NOMO-1 treated with DMSO at 0.1 percent for 48 hours (cell line): ENCODE data around the gene ZBTB34.

ENCODE experiments used
- DNase-seq: peaks from one replicate; lab custom pipeline; 2025; ENCODE audit not compliant: unreplicated experiment; lab: John Stamatoyannopoulos, UW

The ZBTB34 gene

GRCh38 chr9:126875756-126876510 is 15.5 kb downstream of the ZBTB34 start:
- no peak for DNase-seq

GRCh38 chr9:126876531-126876930 is 16.1 kb downstream of the ZBTB34 start:
- DNase-seq: no peak

- DNase-seq: no peak
These were observed 17.0 kb downstream of the ZBTB34 start for GRCh38 chr9:126877418-126877817.

DNA sequence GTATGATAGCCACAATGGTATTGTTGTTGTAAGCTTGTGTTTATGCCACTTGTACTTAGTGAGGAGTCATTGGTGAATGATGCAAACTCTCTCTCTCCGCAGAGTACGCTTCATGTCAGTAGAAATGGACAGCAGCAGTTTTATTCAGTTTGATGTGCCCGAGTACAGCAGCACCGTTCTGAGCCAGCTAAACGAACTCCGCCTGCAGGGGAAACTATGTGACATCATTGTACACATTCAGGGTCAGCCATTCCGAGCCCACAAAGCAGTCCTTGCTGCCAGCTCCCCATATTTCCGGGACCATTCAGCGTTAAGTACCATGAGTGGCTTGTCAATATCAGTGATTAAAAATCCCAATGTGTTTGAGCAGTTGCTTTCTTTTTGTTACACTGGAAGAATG is 18.8 kb downstream of the ZBTB34 start:
- DNase-seq: no peak

GRCh38 chr9:126880226-126880946 is 19.9 kb downstream of the ZBTB34 start:
- DNase-seq: no peak

- no peak for DNase-seq
These were observed 20.5 kb downstream of the ZBTB34 start for GRCh38 chr9:126880947-126881332.

DNA sequence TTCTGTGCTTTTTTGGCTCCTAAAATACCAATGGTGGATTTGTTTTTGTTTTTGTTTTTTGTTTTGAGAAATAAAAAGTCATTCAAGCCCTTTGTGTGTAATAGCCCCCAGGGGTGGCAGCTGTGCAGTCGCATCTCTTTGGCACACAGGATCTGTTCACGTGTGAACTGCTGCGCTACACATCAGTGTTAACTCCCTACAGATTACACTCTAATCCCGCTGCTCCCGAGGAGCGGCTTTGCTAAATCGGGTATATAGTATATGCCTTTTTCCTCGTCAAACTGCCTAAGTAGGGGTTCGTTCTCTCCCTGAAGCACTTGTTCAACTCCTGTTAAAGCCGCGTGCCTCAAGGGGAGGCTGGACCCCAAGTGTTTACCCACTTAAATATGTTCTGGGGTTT is 22.3 kb downstream of the ZBTB34 start:
- no peak for DNase-seq

GRCh38 chr9:126883636-126884035 is 23.2 kb downstream of the ZBTB34 start:
- DNase-seq: no peak

GRCh38 chr9:126885131-126885641 is 24.7 kb downstream of the ZBTB34 start:
- no peak for DNase-seq

DNA sequence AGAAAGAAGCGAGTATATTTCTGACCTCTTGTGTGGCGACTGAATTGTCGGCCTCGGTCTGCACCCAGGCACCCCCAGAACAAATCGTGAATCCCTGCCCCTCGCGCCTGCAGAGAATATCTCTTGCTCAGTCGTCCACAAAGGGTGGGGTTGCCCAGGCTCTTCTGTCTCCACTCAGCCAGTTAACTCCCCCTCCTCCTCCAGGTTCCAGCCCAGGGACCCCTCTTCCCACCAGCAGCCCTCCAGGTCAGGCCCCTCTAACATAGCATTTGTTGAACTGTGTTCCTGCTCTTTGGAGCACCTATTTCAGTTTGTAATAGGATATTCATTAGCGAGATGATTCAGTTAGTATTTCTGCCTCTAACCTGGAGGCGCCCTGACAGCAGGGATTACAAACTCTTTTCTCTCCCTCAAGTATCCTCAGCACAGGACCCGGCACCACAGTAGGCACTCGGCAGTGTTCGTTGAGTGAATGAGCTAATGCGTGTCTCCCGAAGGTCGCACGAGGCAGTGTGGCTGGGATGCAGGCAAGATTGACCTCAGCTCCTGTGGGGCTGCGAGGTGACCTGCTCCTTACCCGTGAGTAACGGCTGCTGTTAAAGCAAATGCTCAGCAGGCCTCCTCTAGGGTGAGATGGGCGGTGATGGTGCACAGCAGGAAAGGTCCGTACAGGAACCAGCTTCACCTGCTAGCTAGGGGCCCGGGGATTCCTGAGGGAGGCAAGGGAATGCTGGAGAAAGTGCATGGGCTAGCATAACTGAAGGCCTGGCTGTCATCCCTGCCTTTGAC is 25.8 kb downstream of the ZBTB34 start:
- DNase-seq: no peak

DNA sequence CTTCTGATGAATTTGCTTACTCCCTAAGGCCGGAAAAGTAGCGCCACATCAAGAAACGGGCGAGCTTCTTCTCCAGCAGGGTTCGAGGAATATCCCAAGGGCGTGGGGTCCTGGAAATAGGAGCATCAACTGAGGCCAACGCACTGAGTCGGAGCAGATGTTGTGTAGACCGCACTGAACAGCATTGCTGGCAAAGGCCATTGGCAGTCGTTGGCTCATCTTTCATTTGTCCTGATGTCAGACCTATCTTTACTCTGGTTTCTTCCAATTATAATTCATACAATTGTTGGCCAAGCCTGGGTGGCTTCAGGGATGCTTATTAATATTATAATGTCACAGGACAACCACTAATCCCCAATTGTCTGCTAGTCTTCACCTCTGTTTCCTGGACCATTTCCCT is 26.5 kb downstream of the ZBTB34 start:
- DNase-seq: no peak

GRCh38 chr9:126891676-126892075 is 31.2 kb downstream of the ZBTB34 start:
- no peak for DNase-seq

- DNase-seq: peak; percentile 6
These were observed 32.6 kb downstream of the ZBTB34 start for GRCh38 chr9:126893079-126893478.

GRCh38 chr9:126894052-126894603 is 33.7 kb downstream of the ZBTB34 start:
- DNase-seq: no peak

GRCh38 chr9:126902210-126902609 is 41.8 kb downstream of the ZBTB34 start:
- no peak for DNase-seq

DNA sequence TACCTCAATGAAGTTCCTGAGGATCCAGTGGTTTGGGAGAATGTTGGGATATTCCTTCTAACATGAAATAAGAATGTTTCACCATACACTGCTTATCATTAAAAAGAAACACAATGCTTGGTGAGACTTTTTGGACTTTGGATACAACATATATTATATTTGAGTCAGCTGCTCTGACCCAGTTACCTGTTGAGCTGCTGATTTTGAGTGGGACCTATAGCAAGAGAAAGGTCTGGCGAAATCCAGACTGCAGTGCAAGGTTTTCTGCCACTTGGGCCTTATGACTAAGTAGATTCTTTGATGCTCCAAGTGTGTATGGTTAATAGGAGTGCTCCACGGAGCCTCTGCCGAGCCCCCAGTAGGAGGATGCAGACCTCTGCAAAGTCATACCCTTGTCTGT is 44.1 kb downstream of the ZBTB34 start:
- DNase-seq: no peak

DNA sequence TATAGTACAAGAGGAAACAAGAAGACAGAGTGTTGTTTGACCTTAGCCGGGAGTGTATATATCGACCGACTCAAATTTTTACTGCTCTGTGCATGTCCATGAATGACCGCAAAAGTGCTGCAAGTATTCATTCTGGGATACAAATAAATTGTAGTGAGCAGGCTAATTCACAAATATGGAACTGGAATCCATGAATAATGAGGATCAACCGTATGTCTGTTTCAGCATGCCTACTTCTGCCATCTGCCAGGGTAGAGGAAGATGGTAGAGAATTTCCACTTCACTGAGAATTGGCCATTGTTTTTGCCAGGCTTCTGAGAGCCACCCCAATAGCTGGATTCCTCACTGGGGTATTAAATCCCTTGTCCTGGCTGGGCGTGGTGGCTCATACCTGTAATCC is 45.7 kb downstream of the ZBTB34 start:
- DNase-seq: no peak

DNA sequence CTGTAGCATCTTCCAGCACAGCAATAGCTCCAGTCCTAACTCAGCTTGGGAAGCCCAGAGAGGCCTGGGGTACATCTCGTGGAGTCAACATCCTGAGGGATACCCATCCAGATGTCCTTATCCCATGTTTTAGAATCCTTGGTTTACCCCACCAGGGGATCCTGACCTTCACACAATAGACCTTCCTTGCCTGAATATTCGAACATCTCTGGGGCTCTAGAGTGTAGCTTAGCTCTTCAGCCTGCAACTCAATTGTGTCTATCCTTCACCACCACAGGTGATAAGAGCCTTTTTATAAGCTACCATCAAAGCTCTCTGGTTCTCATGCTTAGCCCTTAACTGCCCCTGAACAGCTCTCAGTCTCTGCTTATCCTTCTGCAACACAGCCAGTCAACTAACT is 46.6 kb downstream of the ZBTB34 start:
- DNase-seq: no peak

DNA sequence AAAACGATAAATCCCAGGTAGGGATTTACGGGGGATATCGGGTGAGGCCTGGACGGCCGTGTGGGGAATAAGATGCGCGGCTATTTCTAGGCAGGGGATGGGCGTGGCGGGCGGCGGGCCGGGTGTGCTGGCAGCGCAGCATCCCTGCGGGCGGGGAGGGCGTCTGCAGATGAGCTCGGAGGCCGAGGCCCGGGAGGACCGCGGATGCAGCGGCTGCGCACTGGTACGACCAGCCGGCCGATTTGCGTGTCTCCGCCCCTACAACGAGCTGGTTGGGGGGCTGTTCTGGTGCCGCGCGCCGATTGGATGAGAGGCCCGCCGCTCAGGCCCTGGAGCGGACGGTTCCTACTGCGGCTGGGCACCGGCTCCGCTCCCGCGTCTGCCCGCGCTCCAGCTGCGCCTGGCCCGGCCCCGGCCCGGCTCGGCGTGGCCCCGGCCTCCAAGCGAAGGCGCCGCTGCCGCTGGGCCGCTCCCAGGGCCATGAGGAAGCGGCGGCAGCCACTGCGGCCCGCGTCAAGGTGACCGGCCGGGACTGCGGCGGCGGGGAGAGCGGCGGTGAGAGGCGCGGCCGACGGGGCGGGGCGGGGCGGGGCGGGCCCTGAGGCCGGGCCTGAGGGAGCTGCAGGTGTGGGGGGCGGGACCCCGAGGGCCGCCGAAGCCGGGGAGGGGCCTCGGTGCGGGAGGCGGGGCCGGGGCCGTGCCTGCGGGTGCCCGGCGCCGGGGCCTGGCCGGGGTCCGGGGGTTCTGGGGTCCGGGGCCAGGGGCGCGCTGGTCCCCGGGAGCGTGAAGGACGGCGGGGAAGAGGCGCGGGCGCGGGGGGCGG is 54.2 kb downstream of the ZBTB34 start, which contains the start of gene RALGPS1:
TSS of gene RALGPS1 (plus strand) at position 325 of the 823 bp plus-strand sequence. CDS start 47,508 bp downstream, outside the sequence.
- DNase-seq: peak; percentile 93

DNA sequence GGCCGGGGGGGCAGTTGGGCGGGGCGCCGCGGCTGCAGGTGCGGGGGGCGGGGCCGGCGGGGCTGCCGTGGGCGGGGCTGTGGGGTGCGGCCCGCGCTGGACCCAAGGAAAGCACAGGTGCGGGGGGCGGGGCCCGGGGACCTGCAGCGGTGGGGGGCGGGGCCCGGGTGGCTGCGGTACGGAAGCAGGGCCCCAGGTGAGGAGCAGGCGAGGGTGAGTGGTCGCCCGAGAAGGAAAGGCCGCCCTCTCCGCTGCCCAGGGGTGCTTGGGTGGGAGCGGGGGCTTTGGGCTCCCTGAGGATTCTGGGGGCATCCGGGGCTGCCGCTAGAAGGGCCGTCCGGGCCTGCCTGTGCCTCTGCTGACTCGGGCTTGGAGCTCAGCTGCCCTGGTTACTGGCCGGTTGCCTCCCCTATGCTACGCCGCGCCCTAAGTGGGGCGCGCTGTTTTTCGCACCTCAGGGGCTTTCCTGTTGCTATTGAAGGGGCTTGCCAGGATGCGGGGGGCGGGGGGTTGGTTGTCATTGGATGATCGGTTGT is 54.9 kb downstream of the ZBTB34 start:
- DNase-seq: no peak
